ENCODE results near the gene EIF4G2.
"Not testable (repeated sequence)": the region's sequence is repeated elsewhere in the genome, so short reads cannot be mapped to it uniquely, and the experiment has no call there.

Gene EIF4G2

DNA sequence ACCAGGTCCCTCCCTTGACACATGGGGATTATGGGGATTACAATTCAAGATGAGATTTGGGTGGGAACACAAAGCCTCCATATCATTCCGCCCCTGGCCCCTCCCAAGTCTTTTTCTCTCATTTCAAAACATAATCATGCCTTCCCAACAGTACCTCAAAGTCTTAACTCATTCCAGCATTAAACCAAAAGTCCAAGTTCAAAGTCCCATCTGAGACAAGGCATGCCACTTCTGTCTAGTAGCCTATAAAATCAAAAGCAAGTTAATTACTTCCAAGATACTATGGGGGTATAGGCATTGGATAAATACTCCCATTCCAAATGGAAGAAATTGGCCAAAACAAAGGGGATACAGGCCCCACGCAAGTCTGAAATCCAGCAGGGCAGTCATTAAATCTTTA lies 19.7 kb upstream of the EIF4G2 start:
- no peak for DNase-seq (ENCODE audit: low read depth)
- H3K4me3 ChIP-seq (replicated peaks; ENCODE audit: low read depth, low read length) = no peak overlapping the region
- TF ChIP-seq, protein P1, sequence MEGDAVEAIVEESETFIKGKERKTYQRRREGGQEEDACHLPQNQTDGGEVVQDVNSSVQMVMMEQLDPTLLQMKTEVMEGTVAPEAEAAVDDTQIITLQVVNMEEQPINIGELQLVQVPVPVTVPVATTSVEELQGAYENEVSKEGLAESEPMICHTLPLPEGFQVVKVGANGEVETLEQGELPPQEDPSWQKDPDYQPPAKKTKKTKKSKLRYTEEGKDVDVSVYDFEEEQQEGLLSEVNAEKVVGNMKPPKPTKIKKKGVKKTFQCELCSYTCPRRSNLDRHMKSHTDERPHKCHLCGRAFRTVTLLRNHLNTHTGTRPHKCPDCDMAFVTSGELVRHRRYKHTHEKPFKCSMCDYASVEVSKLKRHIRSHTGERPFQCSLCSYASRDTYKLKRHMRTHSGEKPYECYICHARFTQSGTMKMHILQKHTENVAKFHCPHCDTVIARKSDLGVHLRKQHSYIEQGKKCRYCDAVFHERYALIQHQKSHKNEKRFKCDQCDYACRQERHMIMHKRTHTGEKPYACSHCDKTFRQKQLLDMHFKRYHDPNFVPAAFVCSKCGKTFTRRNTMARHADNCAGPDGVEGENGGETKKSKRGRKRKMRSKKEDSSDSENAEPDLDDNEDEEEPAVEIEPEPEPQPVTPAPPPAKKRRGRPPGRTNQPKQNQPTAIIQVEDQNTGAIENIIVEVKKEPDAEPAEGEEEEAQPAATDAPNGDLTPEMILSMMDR (IDR thresholded peaks at IDR 0.05; ENCODE audit: low read length, missing control alignments) = no peak

DNA sequence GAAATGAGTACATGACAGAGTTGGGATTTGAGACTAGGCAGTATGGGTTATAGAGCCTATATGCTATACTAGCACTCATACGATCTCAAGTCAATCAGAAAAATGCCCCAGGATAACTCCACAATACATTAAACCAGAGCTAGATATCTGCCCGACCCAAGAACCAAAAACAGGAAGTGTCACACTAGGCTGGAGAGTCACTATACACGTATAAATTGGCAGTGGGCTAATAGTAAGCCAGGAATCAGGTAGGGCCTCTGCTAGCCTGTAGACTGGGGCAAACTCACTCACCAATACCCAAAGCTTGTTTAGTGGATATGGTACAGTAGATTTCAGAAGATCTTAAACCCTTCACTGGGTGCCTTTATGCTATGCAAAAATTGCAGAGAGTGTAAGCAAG lies 16.2 kb upstream of the EIF4G2 start:
- no peak for DNase-seq (ENCODE audit: low read depth)
- no peak overlapping the region for H3K4me3 ChIP-seq (replicated peaks; ENCODE audit: low read depth, low read length)
- TF ChIP-seq, protein P1 (IDR thresholded peaks at IDR 0.05; ENCODE audit: low read length, missing control alignments) = no peak

DNA sequence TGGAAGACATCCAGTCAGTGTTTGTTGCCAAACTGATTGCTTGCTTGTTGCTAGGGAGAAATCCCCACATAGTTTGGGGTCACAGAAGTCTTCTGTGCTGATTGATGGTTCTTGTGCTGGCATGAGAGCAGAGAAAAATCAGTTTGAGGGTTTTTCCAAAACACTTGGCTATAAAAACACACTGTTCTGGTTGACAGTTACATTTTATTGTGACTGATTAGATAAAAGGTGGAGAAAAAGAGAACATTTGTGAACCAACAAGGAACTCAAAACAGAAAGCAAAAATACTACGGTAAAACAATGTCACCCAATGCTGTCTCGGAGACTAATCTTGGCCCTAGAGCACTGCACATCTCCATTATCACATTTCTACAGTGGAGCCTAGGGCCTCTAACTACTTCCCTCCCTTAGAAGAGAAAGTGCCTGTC lies 14.4 kb upstream of the EIF4G2 start:
- TF ChIP-seq, protein P1 (IDR thresholded peaks at IDR 0.05; ENCODE audit: low read length, missing control alignments) = no peak
- no peak overlapping the region for H3K4me3 ChIP-seq (replicated peaks; ENCODE audit: low read depth, low read length)
- DNase-seq (ENCODE audit: low read depth) = no peak

DNA sequence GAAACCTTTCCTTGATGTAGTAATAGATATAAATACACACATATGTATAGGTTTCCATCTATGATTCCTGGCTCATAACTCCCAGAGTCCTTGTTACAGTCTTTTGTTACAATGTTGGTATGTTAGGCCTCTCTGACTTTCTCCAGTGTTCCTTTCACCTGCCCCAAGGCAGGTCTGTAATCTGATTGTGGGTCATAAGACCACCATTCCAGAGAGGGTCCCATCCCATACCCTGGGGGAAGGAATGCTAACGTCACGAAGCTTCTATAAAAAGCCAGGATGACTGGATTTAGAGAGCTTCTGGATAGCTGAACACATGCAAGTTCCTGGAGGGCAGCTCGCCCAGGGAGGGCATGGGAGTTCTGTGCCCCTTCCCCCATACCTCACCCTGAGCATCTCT lies 13.8 kb upstream of the EIF4G2 start:
- not testable (repeated sequence) for H3K4me3 ChIP-seq (replicated peaks; ENCODE audit: low read depth, low read length); DNase-seq (ENCODE audit: low read depth)

DNA sequence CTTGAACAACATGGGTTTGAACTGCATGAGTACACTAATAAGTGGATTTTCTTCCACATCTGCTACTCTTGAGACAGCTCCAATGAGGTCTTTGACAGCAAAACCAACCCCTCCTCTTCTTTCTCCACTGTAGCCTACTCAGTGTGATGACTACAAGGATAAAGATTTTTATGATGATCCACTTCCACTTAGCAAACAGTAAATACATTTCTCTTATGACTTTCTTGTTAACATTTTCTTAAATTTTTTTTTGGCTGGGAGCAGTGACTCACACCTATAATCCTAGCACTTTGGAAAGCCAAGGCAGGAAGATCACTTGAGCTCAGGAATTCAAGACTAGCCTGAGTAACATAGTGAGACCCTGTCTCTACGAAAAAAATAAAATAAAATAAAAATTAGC lies 9.9 kb upstream of the EIF4G2 start:
- TF ChIP-seq, protein P1 (IDR thresholded peaks at IDR 0.05; ENCODE audit: low read length, missing control alignments) = no peak
- no peak for DNase-seq (ENCODE audit: low read depth)
- no peak overlapping the region for H3K4me3 ChIP-seq (replicated peaks; ENCODE audit: low read depth, low read length)

DNA sequence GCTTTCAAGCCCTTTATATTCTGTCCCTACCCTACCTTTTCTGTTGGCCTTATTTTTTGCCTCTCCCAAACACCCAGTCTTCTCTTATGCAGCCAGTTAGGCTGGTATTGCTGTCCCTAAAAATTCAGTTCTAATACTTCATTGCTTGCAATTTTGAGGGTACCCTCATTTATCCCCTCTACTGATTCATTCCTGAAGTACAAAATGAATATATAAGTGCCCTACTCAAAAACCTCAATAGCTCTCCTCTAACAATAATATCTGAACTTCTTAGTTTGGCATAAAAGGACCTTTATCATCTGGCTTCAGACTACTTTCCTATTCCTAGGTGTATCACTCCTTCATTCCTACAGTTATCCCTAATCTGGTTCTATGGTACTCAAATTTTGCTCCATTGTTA lies 5.2 kb upstream of the EIF4G2 start:
- no peak overlapping the region for H3K4me3 ChIP-seq (replicated peaks; ENCODE audit: low read depth, low read length)
- DNase-seq (ENCODE audit: low read depth) = no peak
- TF ChIP-seq, protein P1 (IDR thresholded peaks at IDR 0.05; ENCODE audit: low read length, missing control alignments) = no peak

DNA sequence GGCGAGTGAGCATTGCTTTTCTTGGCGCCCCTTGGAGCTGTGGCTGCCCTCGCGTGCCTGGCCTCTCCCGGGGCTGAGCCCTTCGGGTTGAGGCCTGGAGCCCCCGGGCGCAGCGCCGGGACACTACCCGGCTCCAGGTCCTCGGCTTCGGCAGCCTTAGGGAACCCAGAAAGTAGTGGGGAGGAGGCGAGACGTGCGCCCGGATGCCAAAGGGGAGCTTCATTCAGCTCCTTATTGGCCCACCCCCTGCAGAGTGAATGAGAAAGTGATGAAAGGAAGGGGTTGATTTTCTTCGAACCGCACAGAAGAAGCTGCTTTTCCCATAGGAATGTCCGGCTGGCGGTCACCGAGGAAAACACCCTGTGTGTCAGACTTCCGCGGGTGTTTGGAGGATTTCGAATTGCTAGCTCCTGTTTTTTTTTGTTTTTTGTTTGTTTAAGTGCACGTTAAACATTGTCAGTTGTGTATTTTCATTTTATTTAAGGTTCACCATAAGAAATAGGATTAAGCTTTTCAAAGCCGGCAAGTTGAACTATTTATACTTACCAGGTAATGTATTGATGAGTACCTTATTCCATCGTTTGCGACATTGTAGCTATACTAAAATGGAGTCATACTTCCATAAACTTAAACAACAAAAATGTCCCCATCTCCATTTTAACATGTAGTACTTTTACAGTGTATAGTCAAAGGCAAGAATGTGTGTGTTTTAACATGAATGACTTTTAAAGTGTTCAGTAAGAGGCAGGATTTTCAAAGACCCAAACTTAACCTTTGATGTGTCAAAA lies 841 bp upstream of the EIF4G2 start:
- peak overlapping the region; percentile 96 for H3K4me3 ChIP-seq (replicated peaks; ENCODE audit: low read depth, low read length)
- TF ChIP-seq, protein P1 (IDR thresholded peaks at IDR 0.05; ENCODE audit: low read length, missing control alignments) = no peak
- DNase-seq (ENCODE audit: low read depth) = peak; percentile 79
